OCI-LY1 (cell line): ENCODE measurements around the gene STAG3.
A peak's percentile ranks its signal among the peaks of the same experiment; 100 is the strongest.
"Not testable (repeated sequence)": the region's sequence is repeated elsewhere in the genome, so short reads cannot be mapped to it uniquely, and the experiment has no call there.

Source experiments
- H2AFZ ChIP-seq: fragments of 200-600 bp; sonication (generic), shearing (Covaris generic); 2 replicates; pipeline ENCODE4 v1.6.0; 2014; ENCODE audit warnings: antibody characterized with exemption, mild to moderate bottlenecking, low read length
- H3F3A ChIP-seq: fragments of 200-600 bp; sonication (generic), shearing (Covaris generic); 2 replicates; pipeline ENCODE4 v1.6.0; 2014; ENCODE audit warnings: mild to moderate bottlenecking, antibody characterized with exemption, low read length, moderate library complexity; ENCODE audit not compliant: insufficient read depth
- H3K27ac ChIP-seq: fragments of 200-600 bp; sonication (generic); 2 replicates; pipeline ENCODE4 v1.5.1; 2014; ENCODE audit warnings: low read length, mixed run types, mild to moderate bottlenecking, low read depth; ENCODE audit not compliant: poor library complexity, severe bottlenecking
- H3K27me3 ChIP-seq: fragments of 200-600 bp; sonication (generic); 2 replicates; pipeline ENCODE4 v1.6.0; 2014; ENCODE audit warnings: antibody characterized with exemption, mild to moderate bottlenecking, low read length, moderate library complexity; ENCODE audit not compliant: insufficient read depth
- H3K36me3 ChIP-seq: fragments of 200-600 bp; sonication (generic); 2 replicates; pipeline ENCODE4 v1.6.1; 2014; ENCODE audit warnings: mild to moderate bottlenecking, antibody characterized with exemption, low read length, moderate library complexity, mixed read lengths; ENCODE audit not compliant: insufficient read depth
- H3K4me1 ChIP-seq: fragments of 200-600 bp; sonication (generic); 2 replicates; pipeline ENCODE4 v1.5.1; 2014; ENCODE audit warnings: mild to moderate bottlenecking, low read length, moderate library complexity; ENCODE audit not compliant: insufficient read depth, severe bottlenecking
- H3K4me2 ChIP-seq: fragments of 200-600 bp; sonication (generic), shearing (Covaris generic); 2 replicates; pipeline ENCODE4 v1.6.1; 2014; ENCODE audit warnings: low read length
- H3K4me3 ChIP-seq: fragments of 200-600 bp; sonication (generic); 2 replicates; pipeline ENCODE4 v1.5.1; 2014; ENCODE audit warnings: low read length, low read depth, mild to moderate bottlenecking, mixed read lengths; ENCODE audit not compliant: poor library complexity, severe bottlenecking
- H3K79me2 ChIP-seq: fragments of 200-600 bp; shearing (Covaris generic); 2 replicates; pipeline ENCODE4 v1.6.1; 2016; ENCODE audit warnings: mixed run types, low read length, mixed read lengths; ENCODE audit not compliant: insufficient read depth
- H3K9ac ChIP-seq: fragments of 200-600 bp; sonication (generic), shearing (Covaris generic); 2 replicates; pipeline ENCODE4 v1.6.1; 2014; ENCODE audit warnings: mild to moderate bottlenecking, low read length, mixed read lengths
- H3K9me2 ChIP-seq: fragments of 200-600 bp; sonication (generic), shearing (Covaris generic); 2 replicates; pipeline ENCODE4 v1.6.1; 2014; ENCODE audit warnings: low read depth, mild to moderate bottlenecking, low read length, mixed read lengths
- H3K9me3 ChIP-seq: fragments of 200-600 bp; shearing (Covaris generic); 2 replicates; pipeline ENCODE4 v1.6.1; 2014; ENCODE audit warnings: low read length, mixed read lengths
- H4K20me1 ChIP-seq: fragments of 200-600 bp; sonication (generic), shearing (Covaris generic); 2 replicates; pipeline ENCODE4 v1.6.0; 2016; ENCODE audit warnings: mild to moderate bottlenecking, low read length; ENCODE audit not compliant: insufficient read depth
- CTCF ChIP-seq: fragments of 200-600 bp; sonication (generic), shearing (Covaris generic); IDR thresholded peaks from 2 replicates; pipeline ENCODE4 v1.5.1; 2017; ENCODE audit warnings: mild to moderate bottlenecking, antibody characterized with exemption, low read length, moderate library complexity, mixed read lengths
- EZH2 ChIP-seq: fragments of 200-600 bp; sonication (generic), shearing (Covaris generic); IDR thresholded peaks from 2 replicates; pipeline ENCODE4 v1.8.0; 2017; ENCODE audit warnings: borderline replicate concordance, mixed run types, mild to moderate bottlenecking, antibody characterized with exemption, low read length, moderate library complexity, mixed read lengths

Gene STAG3

GRCh38 chr7:100177045-100178001 lies at the start of gene STAG3, which contains the start of gene GPC2:
TSS of gene STAG3 (plus strand) at chr7:100177918. CDS start at chr7:100180557, 2,639 bp downstream.
TSS of gene GPC2 (minus strand) at chr7:100177381. CDS start at chr7:100177199, 182 bp downstream.
- Histone ChIP-seq H3K9me3 (no peaks in the 10 kb centered on the region), H3K79me2 (no peaks in the 10 kb centered on the region), H4K20me1 (no peaks in the 10 kb centered on the region), H3K9me2 (no peaks in the 10 kb centered on the region), H2AFZ (peak within 1 kb of the TSS; percentile 42; the same call in 1 of the 2 replicates), H3K27me3 (no peaks in the 10 kb centered on the region), H3K4me2 (peak within 1 kb of the TSS; percentile 81), H3K4me3 (peak within 1 kb of the TSS; percentile 74), H3K4me1 (peaks cover 41% of the 10 kb centered on the region), H3K36me3 (no peaks in the 10 kb centered on the region; the same call in 1 of the 2 replicates), H3K9ac (peak within 1 kb of the TSS; percentile 67), H3F3A (no peaks in the 10 kb centered on the region; the same call in 1 of the 2 replicates), H3K27ac (no peak within 1 kb of the TSS)
- TF ChIP-seq CTCF, result no peak
- TF ChIP-seq EZH2, result no peak

GRCh38 chr7:100128637-100128963 lies 49.1 kb upstream of the STAG3 start:
- TF ChIP-seq EZH2, result no peak
- no peak for TF ChIP-seq CTCF
- peaks cover 18% of the 10 kb centered on the region; the same call in 1 of the 2 replicates for H3K36me3 ChIP-seq
- no peaks in the 10 kb centered on the region for H3K9me3 ChIP-seq
- no peak overlapping the region for H3K4me3 ChIP-seq
- H4K20me1 ChIP-seq, result no peaks in the 10 kb centered on the region
- no peak overlapping the region for H3K4me2 ChIP-seq
- no peak overlapping the region; the same call in 1 of the 2 replicates for H3K9ac ChIP-seq
- H3K9me2 ChIP-seq, result no peaks in the 10 kb centered on the region
- no peak overlapping the region for H2AFZ ChIP-seq
- H3K27me3 ChIP-seq, result no peaks in the 10 kb centered on the region
- H3K27ac ChIP-seq, result no peak overlapping the region
- H3K4me1 ChIP-seq, result peaks cover 32% of the 10 kb centered on the region
- H3F3A ChIP-seq, result no peaks in the 10 kb centered on the region
- no peaks in the 10 kb centered on the region for H3K79me2 ChIP-seq

- peaks cover 24% of the 10 kb centered on the region for H3K4me1 ChIP-seq
- H3K9ac ChIP-seq, H3K79me2 ChIP-seq, H3K9me2 ChIP-seq, H3K4me3 ChIP-seq, H3K9me3 ChIP-seq, H2AFZ ChIP-seq, H3K27me3 ChIP-seq, H3K36me3 ChIP-seq, H3K4me2 ChIP-seq, H4K20me1 ChIP-seq, H3F3A ChIP-seq, H3K27ac ChIP-seq: not testable (repeated sequence)
Measured at GRCh38 chr7:100130220-100130607, 47.5 kb upstream of the STAG3 start.
